Pons (tissue), 1 donor: ENCODE measurements around the gene CIBAR2.
A peak's percentile ranks its signal among the peaks of the same experiment; 100 is the strongest.

Source experiments
- DNase-seq: peaks from one replicate; pipeline ENCODE4 v3.0.0-alpha.2; 2016; ENCODE audit warnings: low spot score

Gene CIBAR2

GRCh38 chr16:85144026-85144915, 32.0 kb upstream of the CIBAR2 start:
- DNase-seq: no peak

GRCh38 chr16:85142771-85143211, 30.5 kb upstream of the CIBAR2 start:
- DNase-seq: no peak

- no peak for DNase-seq
Observed at GRCh38 chr16:85142129-85142513, 29.8 kb upstream of the CIBAR2 start.

GRCh38 chr16:85141491-85142128, 29.3 kb upstream of the CIBAR2 start:
- DNase-seq: no peak

- DNase-seq: no peak
Observed at GRCh38 chr16:85140455-85141012, 28.3 kb upstream of the CIBAR2 start.

GRCh38 chr16:85139881-85140339, 27.6 kb upstream of the CIBAR2 start:
- DNase-seq: no peak

GRCh38 chr16:85138825-85139627, 26.8 kb upstream of the CIBAR2 start:
- no peak for DNase-seq

- no peak for DNase-seq
Observed at GRCh38 chr16:85138073-85138824, 26.0 kb upstream of the CIBAR2 start.

- DNase-seq: peak; percentile 91
Observed at GRCh38 chr16:85137323-85138072, 25.2 kb upstream of the CIBAR2 start.

- DNase-seq: peak; percentile 11
Observed at GRCh38 chr16:85136702-85137322, 24.5 kb upstream of the CIBAR2 start.

GRCh38 chr16:85136213-85136701, 24.0 kb upstream of the CIBAR2 start:
- peak; percentile 84 for DNase-seq

GRCh38 chr16:85134789-85135142, 22.5 kb upstream of the CIBAR2 start:
- no peak for DNase-seq

GRCh38 chr16:85134076-85134788, 22.0 kb upstream of the CIBAR2 start:
- no peak for DNase-seq

- no peak for DNase-seq
Observed at GRCh38 chr16:85133290-85133599, 21.0 kb upstream of the CIBAR2 start.

- DNase-seq: no peak
Observed at GRCh38 chr16:85132456-85133289, 20.4 kb upstream of the CIBAR2 start.

GRCh38 chr16:85130705-85131028, 18.4 kb upstream of the CIBAR2 start:
- no peak for DNase-seq

GRCh38 chr16:85129876-85130704, 17.8 kb upstream of the CIBAR2 start:
- DNase-seq: peak; percentile 13
